Hematopoietic multipotent progenitor cell treated with erythropoietin and hydrocortisone succinate and interleukin-3 and kit ligand, for 15 days (in vitro differentiated cells): Measurements from ENCODE around the gene METTL25.
"Not testable (repeated sequence)": the region's sequence is repeated elsewhere in the genome, so short reads cannot be mapped to it uniquely, and the experiment has no call there.

Experiments
- DNase-seq: peaks from one replicate; pipeline ENCODE4 v3.0.0-alpha.2; 2015; ENCODE audit warnings: low spot score

METTL25 gene

GRCh38 chr12:82358200-82359114 lies at the start of gene METTL25, which contains the start of gene CCDC59:
METTL25 (plus strand) TSS chr12:82358529; CDS start chr12:82358566, 37 bp downstream.
CCDC59 (minus strand) TSS chr12:82358387; CDS start chr12:82358376, 11 bp downstream.
- DNase-seq = peak; percentile 98

GRCh38 chr12:82314406-82314892 lies 43.9 kb upstream of the METTL25 start:
- no peak for DNase-seq

GRCh38 chr12:82319276-82319675 lies 39.1 kb upstream of the METTL25 start:
- DNase-seq = no peak

GRCh38 chr12:82325540-82326336 lies 32.6 kb upstream of the METTL25 start:
- no peak for DNase-seq

GRCh38 chr12:82326905-82327503 lies 31.3 kb upstream of the METTL25 start:
- no peak for DNase-seq

- no peak for DNase-seq
These were observed 30.5 kb upstream of the METTL25 start for GRCh38 chr12:82327861-82328260.

- no peak for DNase-seq
These were observed 28.8 kb upstream of the METTL25 start for GRCh38 chr12:82329508-82329907.

- no peak for DNase-seq
These were observed 8.2 kb upstream of the METTL25 start for GRCh38 chr12:82350161-82350560.

- DNase-seq = no peak
These were observed 6.9 kb upstream of the METTL25 start for GRCh38 chr12:82351390-82351789.

- peak; percentile 9 for DNase-seq
These were observed 989 bp upstream of the METTL25 start for GRCh38 chr12:82357340-82357739.

GRCh38 chr12:82357845-82358199 lies 507 bp upstream of the METTL25 start:
- DNase-seq = no peak

- DNase-seq = no peak
These were observed 768 bp downstream of the METTL25 start for GRCh38 chr12:82359115-82359478.

- not testable (repeated sequence) for DNase-seq
These were observed 2.5 kb downstream of the METTL25 start for GRCh38 chr12:82360834-82361233.

- no peak for DNase-seq
These were observed 3.2 kb downstream of the METTL25 start for GRCh38 chr12:82361461-82361915.

GRCh38 chr12:82363990-82364389 lies 5.7 kb downstream of the METTL25 start:
- DNase-seq = no peak

GRCh38 chr12:82366197-82366596 lies 7.9 kb downstream of the METTL25 start:
- DNase-seq = no peak

- DNase-seq = no peak
These were observed 16.9 kb downstream of the METTL25 start for GRCh38 chr12:82375201-82375600.

- no peak for DNase-seq
These were observed 20.7 kb downstream of the METTL25 start for GRCh38 chr12:82378997-82379396.

GRCh38 chr12:82383930-82384552 lies 25.7 kb downstream of the METTL25 start:
- DNase-seq = no peak

- no peak for DNase-seq
These were observed 40.5 kb downstream of the METTL25 start for GRCh38 chr12:82398879-82399278.

- no peak for DNase-seq
These were observed 42.5 kb downstream of the METTL25 start for GRCh38 chr12:82400819-82401218.

GRCh38 chr12:82406651-82407050 lies 48.3 kb downstream of the METTL25 start:
- no peak for DNase-seq
